NCI-H345 treated with DMSO at 0.1 percent for 48 hours (cell line): ENCODE data around the gene NLRP4.
"Not testable (repeated sequence)": the region's sequence is repeated elsewhere in the genome, so short reads cannot be mapped to it uniquely, and the experiment has no call there.

Experiments
- DNase-seq: peaks from one replicate; lab custom pipeline; 2025; ENCODE audit not compliant: unreplicated experiment; lab: John Stamatoyannopoulos, UW

Gene NLRP4

DNA sequence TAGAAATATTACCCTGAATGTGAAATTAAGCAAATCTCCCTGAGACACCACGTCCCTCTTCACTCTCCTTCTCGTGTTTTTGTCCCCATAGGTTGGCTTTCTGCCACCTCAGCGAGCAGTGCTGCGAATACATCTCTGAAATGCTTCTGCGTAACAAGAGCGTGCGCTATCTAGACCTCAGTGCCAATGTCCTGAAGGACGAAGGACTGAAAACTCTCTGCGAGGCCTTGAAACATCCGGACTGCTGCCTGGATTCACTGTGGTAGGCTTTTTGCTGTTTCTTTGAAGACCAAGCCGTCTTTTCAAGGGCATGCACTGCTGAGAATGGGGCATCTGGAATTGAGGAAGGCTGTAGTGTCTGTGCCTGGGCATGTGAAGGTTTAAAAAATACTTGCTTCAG is 34.4 kb downstream of the NLRP4 start:
- DNase-seq = no peak

GRCh38 chr19:55877211-55877610 is 40.9 kb downstream of the NLRP4 start:
- DNase-seq = no peak

- no peak for DNase-seq
These were observed 46.3 kb downstream of the NLRP4 start for GRCh38 chr19:55882626-55883025.

DNA sequence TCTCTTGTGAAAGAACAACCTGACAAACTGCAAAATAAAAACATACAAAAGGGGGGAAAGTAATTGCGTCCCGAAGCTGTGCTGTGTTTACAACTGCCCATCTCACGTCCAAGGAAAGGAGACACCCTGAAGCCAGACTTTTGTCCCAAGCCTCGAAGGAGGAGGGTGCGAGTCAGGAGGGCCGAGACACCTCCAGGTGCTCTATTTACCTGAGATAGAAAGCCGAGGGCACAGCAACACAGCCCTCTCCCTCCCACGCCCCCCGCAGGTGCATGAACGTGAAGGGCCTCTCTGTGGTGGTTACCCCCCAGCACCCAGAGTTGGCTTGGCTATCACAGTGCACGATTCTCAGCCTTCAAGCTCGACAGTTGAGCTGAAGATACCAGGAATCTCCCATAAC is 62.6 kb downstream of the NLRP4 start:
- DNase-seq = no peak

GRCh38 chr19:55901369-55902079 is 65.2 kb downstream of the NLRP4 start:
- DNase-seq = no peak

DNA sequence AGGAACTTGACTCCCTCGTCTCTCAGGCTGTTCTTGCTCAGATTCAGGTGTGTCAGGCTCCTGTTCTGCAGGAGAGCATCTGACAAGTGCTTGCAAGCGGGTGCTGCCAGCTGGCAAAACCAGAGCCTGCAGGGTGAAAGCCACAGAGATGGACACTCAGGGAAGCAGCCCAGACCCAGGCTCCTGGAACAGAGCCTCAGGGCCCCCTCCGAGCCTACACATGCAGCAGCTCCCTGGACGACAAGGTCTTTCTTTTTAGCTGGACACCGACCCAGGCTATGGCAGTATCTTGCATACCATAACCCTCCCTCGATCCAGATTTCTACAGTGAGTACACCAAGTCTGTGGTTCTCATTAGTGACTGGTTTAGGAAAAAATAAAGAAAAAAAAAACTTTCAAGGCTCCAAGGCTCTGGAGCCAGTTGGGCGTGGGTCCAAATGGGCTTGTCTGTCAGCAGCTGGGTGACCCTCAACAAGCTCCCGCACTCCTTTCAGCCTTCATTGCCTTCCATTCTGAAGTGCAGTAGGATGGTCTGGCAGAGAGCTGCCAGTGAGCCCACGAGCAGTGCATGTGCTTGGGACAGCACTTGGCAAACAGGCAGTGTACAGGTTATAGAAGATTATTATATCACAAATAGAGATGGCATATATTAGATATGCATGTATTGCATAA is 65.9 kb downstream of the NLRP4 start:
- no peak for DNase-seq

DNA sequence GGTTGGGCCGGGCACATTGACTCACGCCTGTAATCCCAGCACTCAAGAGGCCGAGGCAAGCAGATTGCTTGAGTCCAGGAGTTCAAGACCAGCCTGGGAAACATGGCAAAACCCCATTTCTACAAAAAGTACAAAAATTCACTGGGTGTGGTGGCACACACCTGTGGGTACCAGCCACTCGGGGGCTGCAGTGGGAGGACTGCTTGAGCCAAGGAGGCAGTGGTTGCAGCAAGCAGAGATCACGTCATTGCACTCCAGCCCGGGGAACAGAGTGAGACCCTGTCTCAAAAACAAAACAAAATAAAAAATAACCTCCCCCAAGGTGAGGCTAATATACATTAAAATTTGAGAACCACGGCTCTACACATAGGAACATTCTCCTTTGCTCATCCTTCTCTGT is 70.9 kb downstream of the NLRP4 start:
- no peak for DNase-seq

DNA sequence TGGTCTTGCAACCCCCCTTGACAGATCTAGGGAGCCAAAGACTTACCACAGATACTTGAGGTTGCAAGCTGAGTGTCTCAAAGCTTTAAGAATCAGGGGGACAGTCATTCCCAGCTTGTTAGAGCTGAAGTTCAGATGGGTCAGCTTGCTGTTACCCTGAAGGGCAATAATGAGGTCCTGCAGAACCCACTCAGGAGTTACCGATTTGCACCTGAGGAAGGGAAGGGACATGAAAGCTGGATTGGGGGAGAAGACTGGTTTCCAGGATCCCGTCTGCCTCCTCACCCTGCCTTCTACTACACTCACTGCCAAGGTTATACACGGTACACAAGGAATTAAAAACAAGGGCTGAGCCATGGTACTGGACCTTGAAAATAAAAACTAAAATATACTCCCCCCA is 71.4 kb downstream of the NLRP4 start:
- DNase-seq = no peak

GRCh38 chr19:55909801-55910200 is 73.5 kb downstream of the NLRP4 start:
- DNase-seq = no peak

GRCh38 chr19:55912916-55913315 is 76.6 kb downstream of the NLRP4 start:
- no peak for DNase-seq

DNA sequence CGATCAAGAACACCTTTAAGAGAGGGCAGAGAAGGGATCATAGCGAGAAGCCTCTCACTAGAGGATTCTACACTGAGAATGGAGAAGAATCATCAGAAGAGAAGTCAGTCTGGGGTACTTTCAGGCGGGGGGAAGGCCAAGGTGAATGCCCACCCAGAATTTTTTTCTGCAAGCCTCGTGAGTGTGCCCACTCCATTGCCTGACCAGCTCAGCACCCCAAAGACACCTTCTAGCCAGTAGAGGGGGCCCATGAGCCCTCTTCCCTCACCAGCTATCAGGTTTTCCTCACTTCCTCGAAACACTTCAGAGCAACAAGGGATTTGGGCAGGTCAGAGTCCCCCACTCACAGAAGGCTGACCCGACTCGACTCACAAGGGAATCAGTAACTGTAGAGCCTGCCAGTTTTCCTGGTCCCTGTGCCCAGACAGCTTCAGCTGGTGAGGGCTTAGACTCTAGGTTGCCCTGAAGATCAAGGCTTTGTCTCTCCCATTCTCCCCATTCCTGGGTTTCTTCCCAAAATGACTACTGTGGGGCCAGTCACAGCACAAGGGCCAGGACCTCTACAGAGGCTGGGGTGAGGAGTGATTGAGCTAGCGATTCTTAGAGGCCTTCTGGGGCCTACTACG is 77.4 kb downstream of the NLRP4 start:
- no peak for DNase-seq

GRCh38 chr19:55923556-55923955 is 87.2 kb downstream of the NLRP4 start:
- DNase-seq = no peak

DNA sequence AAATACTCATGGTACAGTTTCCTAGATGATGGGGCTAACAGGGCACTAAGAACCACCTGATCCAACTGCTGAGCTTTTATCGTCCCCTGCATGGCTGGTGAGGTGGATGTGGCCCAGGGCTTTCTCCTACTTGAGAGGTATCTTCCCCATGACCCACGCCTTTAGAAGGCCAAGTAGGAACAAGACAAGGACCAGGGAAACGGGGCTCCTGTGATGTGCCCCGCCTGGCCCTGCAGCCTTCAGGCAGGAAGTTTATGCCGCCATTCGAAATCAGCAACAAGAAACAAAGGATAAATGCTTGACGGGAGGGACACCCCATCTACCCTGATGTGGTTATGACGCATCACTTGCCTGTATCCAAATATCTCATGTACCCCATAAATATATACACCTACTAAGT is 91.7 kb downstream of the NLRP4 start:
- no peak for DNase-seq

DNA sequence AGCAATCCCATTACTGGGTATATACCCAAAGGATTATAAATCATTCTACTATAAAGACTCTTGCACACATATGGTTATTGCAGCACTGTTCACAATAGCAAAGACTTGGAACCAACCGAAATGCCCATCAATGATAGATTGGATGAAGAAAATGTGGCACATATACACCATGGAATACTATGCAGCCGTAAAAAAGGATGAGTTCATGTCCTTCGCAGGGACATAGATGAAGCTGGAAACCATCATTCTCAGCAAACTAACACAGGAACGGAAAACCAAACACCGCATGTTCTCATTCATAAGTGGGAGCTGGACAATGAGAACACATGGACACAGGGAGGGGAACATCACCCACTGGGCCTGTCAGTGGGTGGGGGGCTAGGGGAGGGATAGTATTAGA is 92.9 kb downstream of the NLRP4 start:
- not testable (repeated sequence) for DNase-seq

- DNase-seq = no peak
These were observed 94.7 kb downstream of the NLRP4 start for GRCh38 chr19:55930996-55931515.
